Transverse colon (tissue), 4 donors: ENCODE data around the gene VMP1.

Experiments used
- CTCF ChIP-seq, 5 experiments: fragments of 200-600 bp in 3 of 5; fragments of 450-650 bp in 2 of 5; sonication (generic) in 3 of 5; IDR thresholded peaks; 1 replicate in 2 of 5; 2 replicates in 3 of 5; pipeline ENCODE4 v1.5.1; 2016 to 2017; ENCODE audit warnings: antibody characterized with exemption in 5 of 5, inconsistent platforms in 3 of 5, mild to moderate bottlenecking in 2 of 5, moderate library complexity in 1 of 5
- EP300 ChIP-seq: sonication (generic); formaldehyde crosslinking; IDR thresholded peaks from one replicate; pipeline ENCODE4 v1.6.1; 2017; ENCODE audit warnings: antibody characterized with exemption, low read depth
- POLR2A ChIP-seq: fragments of 450-650 bp; IDR thresholded peaks from one replicate; pipeline ENCODE4 v1.6.1; 2016; ENCODE audit warnings: antibody characterized with exemption, mild to moderate bottlenecking, moderate library complexity
- POLR2AphosphoS5 ChIP-seq, 3 donors: sonication (generic); formaldehyde crosslinking; IDR thresholded peaks; one replicate each; pipeline ENCODE4 v1.6.1; 2016; ENCODE audit warnings: antibody characterized with exemption in 3 of 3

DNA sequence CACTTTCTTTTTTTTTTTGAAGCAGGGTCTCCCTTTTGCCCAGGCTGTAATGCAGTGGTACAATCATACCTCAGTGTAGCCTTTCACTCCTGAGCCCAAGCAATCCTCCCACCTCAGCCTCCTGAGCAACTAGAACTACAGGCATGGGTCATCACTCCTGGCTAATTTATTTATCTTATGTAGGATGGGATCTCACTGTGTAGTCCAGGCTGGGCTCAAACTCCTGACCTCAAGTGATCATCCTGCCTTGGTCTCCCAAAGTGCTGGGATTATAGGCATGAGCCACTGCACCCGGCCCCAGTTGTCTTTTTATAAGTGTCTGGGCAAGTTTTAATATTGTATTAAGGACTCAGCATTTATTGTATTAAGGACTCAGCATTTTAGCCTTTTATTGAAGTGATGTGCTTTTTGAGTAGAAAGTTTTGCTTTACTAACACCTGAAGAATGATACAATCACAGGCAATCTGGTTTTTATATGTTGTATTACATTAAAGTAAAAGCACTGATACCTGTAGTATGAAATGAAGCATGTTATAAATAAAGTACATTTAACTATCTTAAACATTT lies 22.9 kb downstream of the VMP1 start:
- TF ChIP-seq POLR2A (no peak), EP300 (no peak), CTCF (IDR thresholded peaks at IDR 0.05) (no peak), POLR2AphosphoS5 (IDR thresholded peaks at IDR 0.05) (no peak)
